ENCODE results near the gene ENO4.

Gene ENO4

GRCh38 chr10:116849248-116850057 lies at the start of gene ENO4:
Gene ENO4 (plus strand): TSS chr10:116849499. CDS start chr10:116849567, 68 bp downstream.
- H3K27me3 ChIP-seq (ENCODE audit: insufficient read depth, low read length), result no peaks in the 10 kb centered on the region
- H3K27ac ChIP-seq (ENCODE audit: low read depth, low read length), result 0 out of 2 replicates have a peak within 1 kb of the TSS, but pooled peaks have one; percentile 6
- peak within 1 kb of the TSS; percentile 88 for H3K4me3 ChIP-seq (ENCODE audit: low read depth, low read length)
- no peaks in the 10 kb centered on the region for H3K79me2 ChIP-seq (ENCODE audit: control insufficient read depth, insufficient read depth, low read length, unreplicated experiment)
- H3K36me3 ChIP-seq (ENCODE audit: insufficient read depth, low read length), result no peaks in the 10 kb centered on the region
- peak within 1 kb of the TSS; percentile 91 for H2AFZ ChIP-seq (ENCODE audit: low read length, unreplicated experiment)
- H3K4me1 ChIP-seq (ENCODE audit: control insufficient read depth, insufficient read depth, low read length, unreplicated experiment), result peaks cover 8% of the 10 kb centered on the region

- Histone ChIP-seq H2AFZ (ENCODE audit: low read length, unreplicated experiment) (no peak overlapping the region), H3K4me3 (ENCODE audit: low read depth, low read length) (no peak overlapping the region), H3K4me1 (ENCODE audit: control insufficient read depth, insufficient read depth, low read length, unreplicated experiment) (no peaks in the 10 kb centered on the region), H3K27ac (ENCODE audit: low read depth, low read length) (no peak overlapping the region), H3K27me3 (ENCODE audit: insufficient read depth, low read length) (0 out of 2 replicates have a peak, but pooled peaks cover 8% of the 10 kb centered on the region), H3K79me2 (ENCODE audit: control insufficient read depth, insufficient read depth, low read length, unreplicated experiment) (no peaks in the 10 kb centered on the region), H3K36me3 (ENCODE audit: insufficient read depth, low read length) (no peaks in the 10 kb centered on the region)
Observed at GRCh38 chr10:116800286-116800929, 48.9 kb upstream of the ENO4 start.

- no peak overlapping the region for H2AFZ ChIP-seq (ENCODE audit: low read length, unreplicated experiment)
- 0 out of 2 replicates have a peak, but pooled peaks cover 8% of the 10 kb centered on the region for H3K27me3 ChIP-seq (ENCODE audit: insufficient read depth, low read length)
- no peak overlapping the region for H3K4me3 ChIP-seq (ENCODE audit: low read depth, low read length)
- H3K27ac ChIP-seq (ENCODE audit: low read depth, low read length), result no peak overlapping the region
- H3K79me2 ChIP-seq (ENCODE audit: control insufficient read depth, insufficient read depth, low read length, unreplicated experiment), result no peaks in the 10 kb centered on the region
- H3K4me1 ChIP-seq (ENCODE audit: control insufficient read depth, insufficient read depth, low read length, unreplicated experiment), result no peaks in the 10 kb centered on the region
- no peaks in the 10 kb centered on the region for H3K36me3 ChIP-seq (ENCODE audit: insufficient read depth, low read length)
Observed at GRCh38 chr10:116801658-116802057, 47.6 kb upstream of the ENO4 start.

GRCh38 chr10:116802474-116802873 lies 46.8 kb upstream of the ENO4 start:
- H3K27me3 ChIP-seq (ENCODE audit: insufficient read depth, low read length), result 0 out of 2 replicates have a peak, but pooled peaks cover 8% of the 10 kb centered on the region
- H3K36me3 ChIP-seq (ENCODE audit: insufficient read depth, low read length), result no peaks in the 10 kb centered on the region
- no peaks in the 10 kb centered on the region for H3K4me1 ChIP-seq (ENCODE audit: control insufficient read depth, insufficient read depth, low read length, unreplicated experiment)
- H3K4me3 ChIP-seq (ENCODE audit: low read depth, low read length), result no peak overlapping the region
- H2AFZ ChIP-seq (ENCODE audit: low read length, unreplicated experiment), result no peak overlapping the region
- H3K27ac ChIP-seq (ENCODE audit: low read depth, low read length), result no peak overlapping the region
- H3K79me2 ChIP-seq (ENCODE audit: control insufficient read depth, insufficient read depth, low read length, unreplicated experiment), result no peaks in the 10 kb centered on the region

- Histone ChIP-seq H2AFZ (ENCODE audit: low read length, unreplicated experiment) (no peak overlapping the region), H3K79me2 (ENCODE audit: control insufficient read depth, insufficient read depth, low read length, unreplicated experiment) (no peaks in the 10 kb centered on the region), H3K27me3 (ENCODE audit: insufficient read depth, low read length) (0 out of 2 replicates have a peak, but pooled peaks cover 8% of the 10 kb centered on the region), H3K27ac (ENCODE audit: low read depth, low read length) (no peak overlapping the region), H3K36me3 (ENCODE audit: insufficient read depth, low read length) (no peaks in the 10 kb centered on the region), H3K4me1 (ENCODE audit: control insufficient read depth, insufficient read depth, low read length, unreplicated experiment) (no peaks in the 10 kb centered on the region), H3K4me3 (ENCODE audit: low read depth, low read length) (no peak overlapping the region)
Observed at GRCh38 chr10:116802876-116803275, 46.4 kb upstream of the ENO4 start.

GRCh38 chr10:116803451-116804249 lies 45.6 kb upstream of the ENO4 start:
- no peaks in the 10 kb centered on the region for H3K36me3 ChIP-seq (ENCODE audit: insufficient read depth, low read length)
- H3K27me3 ChIP-seq (ENCODE audit: insufficient read depth, low read length), result 0 out of 2 replicates have a peak, but pooled peaks cover 8% of the 10 kb centered on the region
- H3K4me1 ChIP-seq (ENCODE audit: control insufficient read depth, insufficient read depth, low read length, unreplicated experiment), result no peaks in the 10 kb centered on the region
- H2AFZ ChIP-seq (ENCODE audit: low read length, unreplicated experiment), result no peak overlapping the region
- H3K27ac ChIP-seq (ENCODE audit: low read depth, low read length), result no peak overlapping the region
- H3K4me3 ChIP-seq (ENCODE audit: low read depth, low read length), result no peak overlapping the region
- no peaks in the 10 kb centered on the region for H3K79me2 ChIP-seq (ENCODE audit: control insufficient read depth, insufficient read depth, low read length, unreplicated experiment)

- H3K4me1 ChIP-seq (ENCODE audit: control insufficient read depth, insufficient read depth, low read length, unreplicated experiment), result no peaks in the 10 kb centered on the region
- no peaks in the 10 kb centered on the region for H3K36me3 ChIP-seq (ENCODE audit: insufficient read depth, low read length)
- no peaks in the 10 kb centered on the region for H3K79me2 ChIP-seq (ENCODE audit: control insufficient read depth, insufficient read depth, low read length, unreplicated experiment)
- peaks cover 16% of the 10 kb centered on the region for H3K27me3 ChIP-seq (ENCODE audit: insufficient read depth, low read length)
- H2AFZ ChIP-seq (ENCODE audit: low read length, unreplicated experiment), result no peak overlapping the region
- no peak overlapping the region for H3K27ac ChIP-seq (ENCODE audit: low read depth, low read length)
- no peak overlapping the region for H3K4me3 ChIP-seq (ENCODE audit: low read depth, low read length)
Observed at GRCh38 chr10:116808706-116809105, 40.6 kb upstream of the ENO4 start.

- Histone ChIP-seq H2AFZ (ENCODE audit: low read length, unreplicated experiment) (no peak overlapping the region), H3K27ac (ENCODE audit: low read depth, low read length) (no peak overlapping the region), H3K4me1 (ENCODE audit: control insufficient read depth, insufficient read depth, low read length, unreplicated experiment) (no peaks in the 10 kb centered on the region), H3K4me3 (ENCODE audit: low read depth, low read length) (no peak overlapping the region), H3K36me3 (ENCODE audit: insufficient read depth, low read length) (no peaks in the 10 kb centered on the region), H3K79me2 (ENCODE audit: control insufficient read depth, insufficient read depth, low read length, unreplicated experiment) (no peaks in the 10 kb centered on the region), H3K27me3 (ENCODE audit: insufficient read depth, low read length) (peaks cover 17% of the 10 kb centered on the region)
Observed at GRCh38 chr10:116809483-116810119, 39.7 kb upstream of the ENO4 start.

- Histone ChIP-seq H3K79me2 (ENCODE audit: control insufficient read depth, insufficient read depth, low read length, unreplicated experiment) (no peaks in the 10 kb centered on the region), H3K27ac (ENCODE audit: low read depth, low read length) (no peak overlapping the region), H3K36me3 (ENCODE audit: insufficient read depth, low read length) (no peaks in the 10 kb centered on the region), H3K4me1 (ENCODE audit: control insufficient read depth, insufficient read depth, low read length, unreplicated experiment) (no peaks in the 10 kb centered on the region), H3K4me3 (ENCODE audit: low read depth, low read length) (no peak overlapping the region), H2AFZ (ENCODE audit: low read length, unreplicated experiment) (no peak overlapping the region), H3K27me3 (ENCODE audit: insufficient read depth, low read length) (peaks cover 20% of the 10 kb centered on the region)
Observed at GRCh38 chr10:116810120-116810500, 39.2 kb upstream of the ENO4 start.

- Histone ChIP-seq H3K4me3 (ENCODE audit: low read depth, low read length) (no peak overlapping the region), H3K27me3 (ENCODE audit: insufficient read depth, low read length) (peaks cover 20% of the 10 kb centered on the region), H2AFZ (ENCODE audit: low read length, unreplicated experiment) (no peak overlapping the region)
Observed at GRCh38 chr10:116810895-116811294, 38.4 kb upstream of the ENO4 start.

More at GRCh38 chr10:116810895-116811294, 38.4 kb upstream of the ENO4 start:
- no peak overlapping the region for H3K27ac ChIP-seq (ENCODE audit: low read depth, low read length)
- peaks cover 3% of the 10 kb centered on the region for H3K4me1 ChIP-seq (ENCODE audit: control insufficient read depth, insufficient read depth, low read length, unreplicated experiment)
- H3K79me2 ChIP-seq (ENCODE audit: control insufficient read depth, insufficient read depth, low read length, unreplicated experiment), result no peaks in the 10 kb centered on the region
- H3K36me3 ChIP-seq (ENCODE audit: insufficient read depth, low read length), result no peaks in the 10 kb centered on the region

Data from ACC112 (cell line).